ENCODE results near the gene ROR2. TPM values are rescaled to one million over a fixed set of nuclear protein-coding genes. Genes with fewer than 3 reads are reported as not detected.

ROR2 gene
- total and polyA plus RNA-seq, 4 donors, result 1.6 to 5.8 TPM; not detected in 2

GRCh38 chr9:91567642-91568274 lies 382.3 kb downstream of the ROR2 start:
- H3K4me3 ChIP-seq (ENCODE audit: low read length in 2 of 2), result no peak overlapping the region
- DNase-seq (no peak), ATAC-seq (ENCODE audit: low FRiP score) (no peak)
- H3K27ac ChIP-seq (ENCODE audit: low read depth in 1 of 2, low read length in 2 of 2), result no peak overlapping the region
- intact Hi-C loops (cut with DNase I), result no loop called here
- H3K27me3 ChIP-seq (ENCODE audit: control insufficient read depth in 1 of 2, insufficient read depth in 2 of 2, low read length in 1 of 2), result no peaks in the 10 kb centered on the region
- 70% methylated on average over 12 of the region's 12 CpGs for WGBS, 2 donors
- H3K36me3 ChIP-seq (ENCODE audit: control insufficient read depth in 1 of 2, insufficient read depth in 2 of 2, low read length in 1 of 2), result no peaks in the 10 kb centered on the region
- H3K9me3 ChIP-seq (ENCODE audit: control insufficient read depth, low read length), result peaks cover 7% of the 10 kb centered on the region
- H3K4me1 ChIP-seq (ENCODE audit: control insufficient read depth in 1 of 2, insufficient read depth in 2 of 2, low read length in 2 of 2), result no peaks in the 10 kb centered on the region

GRCh38 chr9:91564081-91564670 lies 385.9 kb downstream of the ROR2 start:
- 37 to 50% methylated on average over 3 of the region's 3 CpGs for WGBS, 2 donors
- Histone ChIP-seq H3K36me3 (ENCODE audit: control insufficient read depth in 1 of 2, insufficient read depth in 2 of 2, low read length in 1 of 2) (no peaks in the 10 kb centered on the region), H3K27me3 (ENCODE audit: control insufficient read depth in 1 of 2, insufficient read depth in 2 of 2, low read length in 1 of 2) (no peaks in the 10 kb centered on the region), H3K4me3 (ENCODE audit: low read length in 2 of 2) (no peak overlapping the region), H3K27ac (ENCODE audit: low read depth in 1 of 2, low read length in 2 of 2) (no peak overlapping the region), H3K4me1 (ENCODE audit: control insufficient read depth in 1 of 2, insufficient read depth in 2 of 2, low read length in 2 of 2) (no peaks in the 10 kb centered on the region), H3K9me3 (ENCODE audit: control insufficient read depth, low read length) (peaks cover 5% of the 10 kb centered on the region)
- DNase-seq (no peak), ATAC-seq (ENCODE audit: low FRiP score) (no peak)
- intact Hi-C loops (cut with DNase I), result no loop called here

- intact Hi-C loops (cut with DNase I), result no loop called here
- WGBS, 2 donors, result 43 to 52% methylated on average over 3 of the region's 3 CpGs
Observed at GRCh38 chr9:91562416-91562815, 387.6 kb downstream of the ROR2 start.

GRCh38 chr9:91560301-91560700 lies 389.7 kb downstream of the ROR2 start:
- intact Hi-C loops (cut with DNase I), result no loop called here
- 25 to 27% methylated on average over 2 of the region's 2 CpGs for WGBS, 2 donors
- H3K27me3 ChIP-seq (ENCODE audit: control insufficient read depth in 1 of 2, insufficient read depth in 2 of 2, low read length in 1 of 2), result no peaks in the 10 kb centered on the region
- no peak for DNase-seq
- ATAC-seq (ENCODE audit: low FRiP score), result no peak
- H3K27ac ChIP-seq (ENCODE audit: low read depth in 1 of 2, low read length in 2 of 2), result no peak overlapping the region
- H3K4me1 ChIP-seq (ENCODE audit: control insufficient read depth in 1 of 2, insufficient read depth in 2 of 2, low read length in 2 of 2), result no peaks in the 10 kb centered on the region
- no peak overlapping the region for H3K4me3 ChIP-seq (ENCODE audit: low read length in 2 of 2)
- no peaks in the 10 kb centered on the region for H3K9me3 ChIP-seq (ENCODE audit: control insufficient read depth, low read length)
- H3K36me3 ChIP-seq (ENCODE audit: control insufficient read depth in 1 of 2, insufficient read depth in 2 of 2, low read length in 1 of 2), result no peaks in the 10 kb centered on the region

More at GRCh38 chr9:91562416-91562815, 387.6 kb downstream of the ROR2 start:
- no peak overlapping the region for H3K4me3 ChIP-seq (ENCODE audit: low read length in 2 of 2)
- DNase-seq (no peak), ATAC-seq (ENCODE audit: low FRiP score) (no peak)
- no peaks in the 10 kb centered on the region for H3K4me1 ChIP-seq (ENCODE audit: control insufficient read depth in 1 of 2, insufficient read depth in 2 of 2, low read length in 2 of 2)
- no peak overlapping the region for H3K27ac ChIP-seq (ENCODE audit: low read depth in 1 of 2, low read length in 2 of 2)
- H3K36me3 ChIP-seq (ENCODE audit: control insufficient read depth in 1 of 2, insufficient read depth in 2 of 2, low read length in 1 of 2), result no peaks in the 10 kb centered on the region
- H3K27me3 ChIP-seq (ENCODE audit: control insufficient read depth in 1 of 2, insufficient read depth in 2 of 2, low read length in 1 of 2), result no peaks in the 10 kb centered on the region
- H3K9me3 ChIP-seq (ENCODE audit: control insufficient read depth, low read length), result no peaks in the 10 kb centered on the region

- H3K4me1 ChIP-seq (ENCODE audit: control insufficient read depth in 1 of 2, insufficient read depth in 2 of 2, low read length in 2 of 2), result no peaks in the 10 kb centered on the region
- DNase-seq (no peak), ATAC-seq (ENCODE audit: low FRiP score) (no peak)
- H3K27ac ChIP-seq (ENCODE audit: low read depth in 1 of 2, low read length in 2 of 2), result no peak overlapping the region
- H3K27me3 ChIP-seq (ENCODE audit: control insufficient read depth in 1 of 2, insufficient read depth in 2 of 2, low read length in 1 of 2), result no peaks in the 10 kb centered on the region
- intact Hi-C loops (cut with DNase I), result no loop called here
- H3K9me3 ChIP-seq (ENCODE audit: control insufficient read depth, low read length), result peaks cover 2% of the 10 kb centered on the region
- H3K4me3 ChIP-seq (ENCODE audit: low read length in 2 of 2), result no peak overlapping the region
- no peaks in the 10 kb centered on the region for H3K36me3 ChIP-seq (ENCODE audit: control insufficient read depth in 1 of 2, insufficient read depth in 2 of 2, low read length in 1 of 2)
- WGBS, 2 donors, result 73 to 81% methylated on average over 2 of the region's 2 CpGs
Observed at GRCh38 chr9:91558879-91559278, 391.1 kb downstream of the ROR2 start.

GRCh38 chr9:91558395-91558794 lies 391.6 kb downstream of the ROR2 start:
- intact Hi-C loops (cut with DNase I), result no loop called here
- H3K27me3 ChIP-seq (ENCODE audit: control insufficient read depth in 1 of 2, insufficient read depth in 2 of 2, low read length in 1 of 2), result no peaks in the 10 kb centered on the region
- 90 to 93% methylated on average over 3 of the region's 3 CpGs for WGBS, 2 donors
- H3K4me3 ChIP-seq (ENCODE audit: low read length in 2 of 2), result no peak overlapping the region
- H3K9me3 ChIP-seq (ENCODE audit: control insufficient read depth, low read length), result peaks cover 2% of the 10 kb centered on the region
- no peaks in the 10 kb centered on the region for H3K4me1 ChIP-seq (ENCODE audit: control insufficient read depth in 1 of 2, insufficient read depth in 2 of 2, low read length in 2 of 2)
- H3K36me3 ChIP-seq (ENCODE audit: control insufficient read depth in 1 of 2, insufficient read depth in 2 of 2, low read length in 1 of 2), result no peaks in the 10 kb centered on the region
- H3K27ac ChIP-seq (ENCODE audit: low read depth in 1 of 2, low read length in 2 of 2), result no peak overlapping the region
- ATAC-seq (ENCODE audit: low FRiP score) (no peak), DNase-seq (no peak)

- no peak overlapping the region for H3K4me3 ChIP-seq (ENCODE audit: low read length in 2 of 2)
- H3K27me3 ChIP-seq (ENCODE audit: control insufficient read depth in 1 of 2, insufficient read depth in 2 of 2, low read length in 1 of 2), result no peaks in the 10 kb centered on the region
- DNase-seq, result no peak
- intact Hi-C loops (cut with DNase I), result no loop called here
- 57 to 61% methylated on average over 2 of the region's 2 CpGs for WGBS, 2 donors
- no peaks in the 10 kb centered on the region for H3K4me1 ChIP-seq (ENCODE audit: control insufficient read depth in 1 of 2, insufficient read depth in 2 of 2, low read length in 2 of 2)
- H3K9me3 ChIP-seq (ENCODE audit: control insufficient read depth, low read length), result peaks cover 2% of the 10 kb centered on the region
- no peaks in the 10 kb centered on the region for H3K36me3 ChIP-seq (ENCODE audit: control insufficient read depth in 1 of 2, insufficient read depth in 2 of 2, low read length in 1 of 2)
- H3K27ac ChIP-seq (ENCODE audit: low read depth in 1 of 2, low read length in 2 of 2), result no peak overlapping the region
- ATAC-seq (ENCODE audit: low FRiP score), result no peak
Observed at GRCh38 chr9:91557327-91557726, 392.7 kb downstream of the ROR2 start.

- WGBS, 2 donors, result 47 to 52% methylated on average over 2 of the region's 2 CpGs
- Histone ChIP-seq H3K27me3 (ENCODE audit: control insufficient read depth in 1 of 2, insufficient read depth in 2 of 2, low read length in 1 of 2) (no peaks in the 10 kb centered on the region), H3K4me1 (ENCODE audit: control insufficient read depth in 1 of 2, insufficient read depth in 2 of 2, low read length in 2 of 2) (no peaks in the 10 kb centered on the region), H3K4me3 (ENCODE audit: low read length in 2 of 2) (no peak overlapping the region), H3K27ac (ENCODE audit: low read depth in 1 of 2, low read length in 2 of 2) (no peak overlapping the region), H3K36me3 (ENCODE audit: control insufficient read depth in 1 of 2, insufficient read depth in 2 of 2, low read length in 1 of 2) (no peaks in the 10 kb centered on the region), H3K9me3 (ENCODE audit: control insufficient read depth, low read length) (peaks cover 2% of the 10 kb centered on the region)
- ATAC-seq (ENCODE audit: low FRiP score) (no peak), DNase-seq (no peak)
- intact Hi-C loops (cut with DNase I), result no loop called here
Observed at GRCh38 chr9:91555132-91555531, 394.9 kb downstream of the ROR2 start.

GRCh38 chr9:91549177-91549576 lies 400.9 kb downstream of the ROR2 start:
- intact Hi-C loops (cut with DNase I), result loop anchor here in 1 of 2 donors (2.0 kb wide), 1 partner anchor 66 kb away; no protein-coding TSS in a partner anchor
- Histone ChIP-seq H3K4me1 (ENCODE audit: control insufficient read depth in 1 of 2, insufficient read depth in 2 of 2, low read length in 2 of 2) (no peaks in the 10 kb centered on the region), H3K27me3 (ENCODE audit: control insufficient read depth in 1 of 2, insufficient read depth in 2 of 2, low read length in 1 of 2) (no peaks in the 10 kb centered on the region), H3K27ac (ENCODE audit: low read depth in 1 of 2, low read length in 2 of 2) (no peak overlapping the region), H3K4me3 (ENCODE audit: low read length in 2 of 2) (no peak overlapping the region), H3K9me3 (ENCODE audit: control insufficient read depth, low read length) (no peaks in the 10 kb centered on the region), H3K36me3 (ENCODE audit: control insufficient read depth in 1 of 2, insufficient read depth in 2 of 2, low read length in 1 of 2) (no peaks in the 10 kb centered on the region)
- DNase-seq, result no peak
- 78 to 79% methylated on average over 5 of the region's 5 CpGs for WGBS, 2 donors
- no peak for ATAC-seq (ENCODE audit: low FRiP score)

Measured in aorta (tissue), 5 donors.